ENCODE data around the gene CST7.

DNA sequence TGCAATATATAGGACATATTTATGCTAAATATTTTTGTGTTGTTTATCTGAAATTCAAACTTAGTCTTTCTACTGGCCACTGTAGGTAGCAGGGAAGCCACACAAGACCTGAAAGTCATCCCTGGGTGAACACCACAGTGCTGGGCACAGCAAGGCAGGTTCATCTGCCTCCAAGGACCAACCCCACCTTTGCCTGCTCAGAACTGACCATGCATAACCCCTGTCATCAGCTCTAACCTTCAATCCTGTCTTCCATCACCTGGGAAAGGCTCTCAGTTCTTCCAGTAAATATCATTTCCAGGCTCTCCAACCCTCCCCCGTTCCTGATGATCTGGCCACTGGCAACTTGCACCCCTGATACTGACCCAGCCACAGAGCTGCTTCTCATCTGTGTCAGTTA is 32.7 kb upstream of the CST7 start:
- TF ChIP-seq POLR2A (IDR thresholded peaks at IDR 0.05) = no peak
- TF ChIP-seq, protein P1, sequence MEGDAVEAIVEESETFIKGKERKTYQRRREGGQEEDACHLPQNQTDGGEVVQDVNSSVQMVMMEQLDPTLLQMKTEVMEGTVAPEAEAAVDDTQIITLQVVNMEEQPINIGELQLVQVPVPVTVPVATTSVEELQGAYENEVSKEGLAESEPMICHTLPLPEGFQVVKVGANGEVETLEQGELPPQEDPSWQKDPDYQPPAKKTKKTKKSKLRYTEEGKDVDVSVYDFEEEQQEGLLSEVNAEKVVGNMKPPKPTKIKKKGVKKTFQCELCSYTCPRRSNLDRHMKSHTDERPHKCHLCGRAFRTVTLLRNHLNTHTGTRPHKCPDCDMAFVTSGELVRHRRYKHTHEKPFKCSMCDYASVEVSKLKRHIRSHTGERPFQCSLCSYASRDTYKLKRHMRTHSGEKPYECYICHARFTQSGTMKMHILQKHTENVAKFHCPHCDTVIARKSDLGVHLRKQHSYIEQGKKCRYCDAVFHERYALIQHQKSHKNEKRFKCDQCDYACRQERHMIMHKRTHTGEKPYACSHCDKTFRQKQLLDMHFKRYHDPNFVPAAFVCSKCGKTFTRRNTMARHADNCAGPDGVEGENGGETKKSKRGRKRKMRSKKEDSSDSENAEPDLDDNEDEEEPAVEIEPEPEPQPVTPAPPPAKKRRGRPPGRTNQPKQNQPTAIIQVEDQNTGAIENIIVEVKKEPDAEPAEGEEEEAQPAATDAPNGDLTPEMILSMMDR (IDR thresholded peaks at IDR 0.05) = no peak

All from testis (tissue), 2 donors.